ENCODE measurements around the gene KLHL42. TPM values are rescaled to one million over a fixed set of nuclear protein-coding genes. Genes with fewer than 3 reads are reported as not detected.

The KLHL42 gene
- total and polyA plus RNA-seq, 2 experiments from 2014 or later, result 7.6 to 33.2 TPM

- TF ChIP-seq ZNF462 (CRISPR knock-in tag; IDR thresholded peaks at IDR 0.05) (no peak), POLR2AphosphoS5 (IDR thresholded peaks at IDR 0.05; ENCODE audit: low read depth) (no peak)
Measured at GRCh38 chr12:27762757-27763156, 17.3 kb upstream of the KLHL42 start (continued).

- no peak overlapping the region for H2AFZ ChIP-seq
- Mint-ChIP-seq H3K4me3 (no peak overlapping the region), H3K9me3 (no peaks in the 10 kb centered on the region), H3K27me3 (ENCODE audit: insufficient read depth, low read depth, poor library complexity) (peaks cover 1% of the 10 kb centered on the region), H3K27ac (no peak overlapping the region), H3K4me1 (no peaks in the 10 kb centered on the region), H3K36me3 (ENCODE audit: low read depth) (no peaks in the 10 kb centered on the region)
- no peak for TF ChIP-seq POLR2AphosphoS5 (IDR thresholded peaks at IDR 0.05; ENCODE audit: low read depth)
- no peak for TF ChIP-seq JUNB (IDR thresholded peaks at IDR 0.05; ENCODE audit: unreplicated experiment)
- TF ChIP-seq CTCF (conservative IDR thresholded peaks at IDR 0.05; ENCODE audit: low read depth in 2 of 2), result no peak
- TF ChIP-seq CREB1 (CRISPR knock-in tag; IDR thresholded peaks at IDR 0.05; ENCODE audit: low read depth), result no peak
- TF ChIP-seq EZH2 (IDR thresholded peaks at IDR 0.05; ENCODE audit: low read depth, unreplicated experiment), result no peak
- H3K4me2 ChIP-seq, result no peak overlapping the region
- ATAC-seq, result no peak
- no peak overlapping the region for H3K27ac ChIP-seq (ENCODE audit: low read depth)
- no peak for DNase-seq (ENCODE audit: low spot score)
- no peaks in the 10 kb centered on the region for H3K9me2 ChIP-seq (ENCODE audit: insufficient read depth)
- H3K4me1 ChIP-seq (ENCODE audit: insufficient read depth), result no peaks in the 10 kb centered on the region
- no peaks in the 10 kb centered on the region for H3F3A ChIP-seq (replicated peaks; ENCODE audit: low read depth)
- no peaks in the 10 kb centered on the region for H3K36me3 ChIP-seq (ENCODE audit: insufficient read depth)
- H3K27me3 ChIP-seq (ENCODE audit: insufficient read depth), result no peaks in the 10 kb centered on the region
- H3K79me2 ChIP-seq (replicated peaks; ENCODE audit: insufficient read depth), result no peaks in the 10 kb centered on the region
- H3K4me3 ChIP-seq, result no peak overlapping the region
- 0 out of 2 replicates have a peak, but pooled peaks cover 4% of the 10 kb centered on the region for H4K20me1 ChIP-seq (replicated peaks; ENCODE audit: insufficient read depth)
Measured at GRCh38 chr12:27766587-27766986, 13.4 kb upstream of the KLHL42 start.

All from GM23338 (cell line).